Measurements from ENCODE around the gene LRRTM2.

- no peak for TF ChIP-seq EZH2 (IDR thresholded peaks at IDR 0.05; ENCODE audit: borderline replicate concordance, low read length)
- TF ChIP-seq, protein P1, sequence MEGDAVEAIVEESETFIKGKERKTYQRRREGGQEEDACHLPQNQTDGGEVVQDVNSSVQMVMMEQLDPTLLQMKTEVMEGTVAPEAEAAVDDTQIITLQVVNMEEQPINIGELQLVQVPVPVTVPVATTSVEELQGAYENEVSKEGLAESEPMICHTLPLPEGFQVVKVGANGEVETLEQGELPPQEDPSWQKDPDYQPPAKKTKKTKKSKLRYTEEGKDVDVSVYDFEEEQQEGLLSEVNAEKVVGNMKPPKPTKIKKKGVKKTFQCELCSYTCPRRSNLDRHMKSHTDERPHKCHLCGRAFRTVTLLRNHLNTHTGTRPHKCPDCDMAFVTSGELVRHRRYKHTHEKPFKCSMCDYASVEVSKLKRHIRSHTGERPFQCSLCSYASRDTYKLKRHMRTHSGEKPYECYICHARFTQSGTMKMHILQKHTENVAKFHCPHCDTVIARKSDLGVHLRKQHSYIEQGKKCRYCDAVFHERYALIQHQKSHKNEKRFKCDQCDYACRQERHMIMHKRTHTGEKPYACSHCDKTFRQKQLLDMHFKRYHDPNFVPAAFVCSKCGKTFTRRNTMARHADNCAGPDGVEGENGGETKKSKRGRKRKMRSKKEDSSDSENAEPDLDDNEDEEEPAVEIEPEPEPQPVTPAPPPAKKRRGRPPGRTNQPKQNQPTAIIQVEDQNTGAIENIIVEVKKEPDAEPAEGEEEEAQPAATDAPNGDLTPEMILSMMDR (IDR thresholded peaks at IDR 0.05; ENCODE audit: low read length): no peak
These were observed 45.8 kb downstream of the LRRTM2 start for GRCh38 chr5:138829341-138829740.
